ENCODE measurements around the gene TMOD1.

Gene TMOD1

GRCh38 chr9:97636903-97637302 is 135.4 kb downstream of the TMOD1 start:
- TF ChIP-seq PPARA (CRISPR knock-in tag; IDR thresholded peaks at IDR 0.05; ENCODE audit: borderline replicate concordance): no peak
- no peak for TF ChIP-seq ISL1 (CRISPR knock-in tag; IDR thresholded peaks at IDR 0.05)
- no peak for TF ChIP-seq CSDC2 (CRISPR knock-in tag; IDR thresholded peaks at IDR 0.05)
- TF ChIP-seq ZFP30 (CRISPR knock-in tag; IDR thresholded peaks at IDR 0.05): no peak
- no peak for TF ChIP-seq ZNF8 (CRISPR knock-in tag; IDR thresholded peaks at IDR 0.05)
- no peak for TF ChIP-seq ZNF70 (CRISPR knock-in tag; IDR thresholded peaks at IDR 0.05)
- TF ChIP-seq OSR1 (CRISPR knock-in tag; IDR thresholded peaks at IDR 0.05): no peak
- TF ChIP-seq BACH2 (CRISPR knock-in tag; IDR thresholded peaks at IDR 0.05; ENCODE audit: borderline replicate concordance): no peak
- no peak for TF ChIP-seq TOX (CRISPR knock-in tag; IDR thresholded peaks at IDR 0.05; ENCODE audit: borderline replicate concordance)
- TF ChIP-seq TCF4 (CRISPR knock-in tag; IDR thresholded peaks at IDR 0.05; ENCODE audit: borderline replicate concordance): no peak
- no peak for TF ChIP-seq POU6F1 (CRISPR knock-in tag; IDR thresholded peaks at IDR 0.05; ENCODE audit: borderline replicate concordance, low read depth)
- no peak for TF ChIP-seq ZFP3 (CRISPR knock-in tag; IDR thresholded peaks at IDR 0.05)
- ATAC-seq: no peak

GRCh38 chr9:97638666-97639065 is 137.2 kb downstream of the TMOD1 start:
- TF ChIP-seq CSDC2 (CRISPR knock-in tag; IDR thresholded peaks at IDR 0.05): no peak
- no peak for TF ChIP-seq ZNF565 (CRISPR knock-in tag; conservative IDR thresholded peaks at IDR 0.05; ENCODE audit: low read depth)
- TF ChIP-seq OSR1 (CRISPR knock-in tag; IDR thresholded peaks at IDR 0.05): no peak
- TF ChIP-seq RARB (CRISPR knock-in tag; IDR thresholded peaks at IDR 0.05): no peak
- TF ChIP-seq SNAI2 (CRISPR knock-in tag; IDR thresholded peaks at IDR 0.05): no peak
- TF ChIP-seq ESRRG (CRISPR knock-in tag; IDR thresholded peaks at IDR 0.05): no peak
- TF ChIP-seq POU6F1 (CRISPR knock-in tag; IDR thresholded peaks at IDR 0.05; ENCODE audit: borderline replicate concordance, low read depth): no peak
- TF ChIP-seq CREB5 (CRISPR knock-in tag; IDR thresholded peaks at IDR 0.05; ENCODE audit: low read depth): no peak
- TF ChIP-seq GLIS3 (CRISPR knock-in tag; IDR thresholded peaks at IDR 0.05): no peak
- TF ChIP-seq, protein P1, sequence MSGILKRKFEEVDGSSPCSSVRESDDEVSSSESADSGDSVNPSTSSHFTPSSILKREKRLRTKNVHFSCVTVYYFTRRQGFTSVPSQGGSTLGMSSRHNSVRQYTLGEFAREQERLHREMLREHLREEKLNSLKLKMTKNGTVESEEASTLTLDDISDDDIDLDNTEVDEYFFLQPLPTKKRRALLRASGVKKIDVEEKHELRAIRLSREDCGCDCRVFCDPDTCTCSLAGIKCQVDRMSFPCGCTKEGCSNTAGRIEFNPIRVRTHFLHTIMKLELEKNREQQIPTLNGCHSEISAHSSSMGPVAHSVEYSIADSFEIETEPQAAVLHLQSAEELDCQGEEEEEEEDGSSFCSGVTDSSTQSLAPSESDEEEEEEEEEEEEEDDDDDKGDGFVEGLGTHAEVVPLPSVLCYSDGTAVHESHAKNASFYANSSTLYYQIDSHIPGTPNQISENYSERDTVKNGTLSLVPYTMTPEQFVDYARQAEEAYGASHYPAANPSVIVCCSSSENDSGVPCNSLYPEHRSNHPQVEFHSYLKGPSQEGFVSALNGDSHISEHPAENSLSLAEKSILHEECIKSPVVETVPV (CRISPR knock-in tag; IDR thresholded peaks at IDR 0.05): no peak
- no peak for TF ChIP-seq ZFP3 (CRISPR knock-in tag; IDR thresholded peaks at IDR 0.05)
- TF ChIP-seq TSHZ2 (CRISPR knock-in tag; IDR thresholded peaks at IDR 0.05): no peak
- ATAC-seq: peak; percentile 30; the same call in 1 of the 3 replicates

DNA sequence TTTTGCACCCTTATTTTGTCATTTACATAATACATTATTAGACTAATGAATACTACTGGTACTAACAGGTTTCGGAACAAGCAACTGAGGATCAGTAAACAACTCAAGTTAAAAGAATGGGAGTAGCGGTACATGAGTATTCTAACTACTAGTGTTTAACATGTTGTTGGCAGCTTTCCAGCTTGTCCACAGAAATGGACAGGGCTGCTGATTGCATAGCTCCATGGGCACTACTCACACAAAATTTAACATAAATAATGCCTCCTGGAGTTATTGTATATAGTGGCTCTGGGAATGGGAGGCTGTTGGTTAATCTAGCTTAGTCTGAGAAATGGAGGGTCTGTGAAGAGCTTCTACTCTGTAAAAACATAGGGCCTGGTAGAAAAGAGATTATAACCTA is 138.9 kb downstream of the TMOD1 start:
- ATAC-seq: no peak
- TF ChIP-seq ARNTL (CRISPR knock-in tag; IDR thresholded peaks at IDR 0.05; ENCODE audit: borderline replicate concordance, low read depth) (no peak), ZFP3 (CRISPR knock-in tag; IDR thresholded peaks at IDR 0.05) (no peak), ESRRG (CRISPR knock-in tag; IDR thresholded peaks at IDR 0.05) (no peak)

DNA sequence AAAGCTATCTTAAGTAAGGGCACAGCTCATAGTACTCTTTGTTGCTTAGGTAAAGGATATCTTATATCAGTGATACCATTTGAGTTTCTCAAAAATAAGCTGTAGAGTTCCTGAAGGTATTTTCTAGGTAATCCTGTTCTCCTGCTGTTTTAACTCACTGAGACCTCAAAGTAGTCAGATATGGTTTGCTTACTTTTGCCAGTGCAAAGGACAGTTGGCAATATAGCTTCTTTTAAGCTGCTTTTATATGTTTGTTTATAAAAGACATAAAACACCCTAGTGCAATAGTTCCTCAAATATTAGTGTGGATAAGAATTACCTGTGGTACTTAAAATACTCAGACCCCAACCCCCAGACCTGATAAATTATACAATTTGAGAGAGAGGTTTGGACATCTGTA is 144.3 kb downstream of the TMOD1 start:
- ATAC-seq: no peak
- no peak for TF ChIP-seq CSDC2 (CRISPR knock-in tag; IDR thresholded peaks at IDR 0.05)
- no peak for TF ChIP-seq ARNTL (CRISPR knock-in tag; IDR thresholded peaks at IDR 0.05; ENCODE audit: borderline replicate concordance, low read depth)
- TF ChIP-seq, protein P1 (CRISPR knock-in tag; IDR thresholded peaks at IDR 0.05): no peak
- TF ChIP-seq CREB5 (CRISPR knock-in tag; IDR thresholded peaks at IDR 0.05; ENCODE audit: low read depth): no peak
- no peak for TF ChIP-seq ESRRG (CRISPR knock-in tag; IDR thresholded peaks at IDR 0.05)
- TF ChIP-seq ZC3H10 (CRISPR knock-in tag; IDR thresholded peaks at IDR 0.05): no peak
- TF ChIP-seq BACH2 (CRISPR knock-in tag; IDR thresholded peaks at IDR 0.05; ENCODE audit: borderline replicate concordance): no peak
- TF ChIP-seq ZNF8 (CRISPR knock-in tag; IDR thresholded peaks at IDR 0.05): no peak
- no peak for TF ChIP-seq SNAI2 (CRISPR knock-in tag; IDR thresholded peaks at IDR 0.05)

Data from SK-N-SH treated with all-trans-retinoic acid at 6 μM for 48 hours (cell line).